ENCODE data around the gene SH3TC1.

The SH3TC1 gene

DNA sequence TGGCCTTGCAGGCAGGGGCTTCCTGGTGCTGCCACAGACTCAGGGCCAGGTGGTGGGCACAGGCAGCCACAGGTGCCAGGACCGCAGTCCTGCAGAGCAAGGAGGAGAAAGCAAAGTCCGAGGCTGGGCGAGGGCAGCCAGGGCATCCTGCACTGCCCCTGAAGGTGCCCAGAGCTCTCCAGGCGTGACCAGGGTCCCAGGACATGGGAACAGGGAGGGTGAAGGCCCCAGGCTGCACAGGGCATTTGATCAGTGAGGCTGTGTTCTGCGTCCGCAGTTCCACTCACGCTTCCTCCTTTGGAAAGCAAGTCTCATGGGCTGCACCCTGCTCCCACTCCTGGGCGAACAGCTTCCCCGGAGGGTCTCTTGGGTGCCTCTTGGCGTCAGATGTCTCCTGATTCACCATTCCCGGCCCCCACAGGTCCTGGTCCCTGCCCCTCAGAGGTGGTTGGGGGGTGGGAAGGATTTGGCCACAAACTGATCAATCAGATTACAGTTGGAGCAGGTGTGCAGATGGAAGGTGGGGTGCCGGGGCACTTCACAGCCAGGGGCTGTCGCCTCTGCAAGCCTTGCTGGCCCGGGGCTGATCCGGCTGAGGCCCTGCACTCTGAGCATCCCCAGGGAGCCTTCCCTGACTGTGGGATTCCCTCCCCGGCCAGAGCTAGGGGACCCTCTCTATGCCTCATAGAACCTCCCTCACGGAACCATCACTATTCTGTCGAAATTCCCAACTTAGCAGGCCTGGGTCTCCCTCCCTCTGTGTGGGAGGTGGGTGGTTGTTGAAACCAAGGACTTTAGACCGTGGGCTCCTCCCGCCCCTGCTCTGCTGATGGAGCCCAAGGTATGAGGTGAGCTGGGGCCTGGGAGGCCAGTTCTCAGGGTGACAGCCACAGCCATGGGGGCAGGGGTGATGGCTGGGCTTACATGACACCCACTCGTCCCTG lies 3.3 kb downstream of the SH3TC1 start:
- DNase-seq: no peak

DNA sequence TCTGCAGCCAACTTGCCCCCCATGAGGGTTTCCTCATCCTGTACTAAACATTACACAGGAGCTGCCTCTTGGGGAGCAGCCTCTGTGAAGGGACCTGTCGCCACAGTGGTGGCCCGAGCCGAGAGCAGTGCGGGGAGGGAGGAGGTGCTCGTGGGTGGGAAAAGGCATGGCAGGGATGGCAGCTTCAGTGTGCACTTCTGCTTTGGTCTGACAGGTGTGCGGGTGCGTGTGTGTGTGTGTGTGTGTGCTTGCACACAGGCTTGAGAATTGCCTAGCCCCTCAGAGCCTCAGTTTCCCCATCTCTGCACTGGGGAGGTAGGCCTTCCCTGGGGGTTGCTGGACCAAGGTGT lies 3.9 kb downstream of the SH3TC1 start:
- no peak for DNase-seq

DNA sequence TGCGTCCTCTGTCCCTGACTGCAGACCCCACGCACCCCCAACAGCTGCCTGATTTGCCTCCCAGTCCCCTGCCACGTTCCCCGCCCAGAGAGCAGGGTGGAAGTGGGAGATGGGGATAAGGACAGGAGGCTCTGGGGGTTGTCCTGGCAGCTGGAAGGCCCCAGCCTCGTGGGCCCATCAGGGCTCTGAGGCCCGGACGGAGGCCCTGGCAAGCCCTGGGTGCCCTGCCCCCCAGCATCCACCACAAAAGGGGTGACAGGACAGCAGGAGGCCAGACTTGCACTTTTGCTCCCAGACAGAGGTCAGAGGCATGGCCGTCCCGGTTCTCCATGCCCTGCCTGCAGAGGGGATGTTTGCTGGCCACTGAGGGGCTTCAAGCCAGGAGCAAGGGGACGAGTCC lies 4.7 kb downstream of the SH3TC1 start:
- no peak for DNase-seq

DNA sequence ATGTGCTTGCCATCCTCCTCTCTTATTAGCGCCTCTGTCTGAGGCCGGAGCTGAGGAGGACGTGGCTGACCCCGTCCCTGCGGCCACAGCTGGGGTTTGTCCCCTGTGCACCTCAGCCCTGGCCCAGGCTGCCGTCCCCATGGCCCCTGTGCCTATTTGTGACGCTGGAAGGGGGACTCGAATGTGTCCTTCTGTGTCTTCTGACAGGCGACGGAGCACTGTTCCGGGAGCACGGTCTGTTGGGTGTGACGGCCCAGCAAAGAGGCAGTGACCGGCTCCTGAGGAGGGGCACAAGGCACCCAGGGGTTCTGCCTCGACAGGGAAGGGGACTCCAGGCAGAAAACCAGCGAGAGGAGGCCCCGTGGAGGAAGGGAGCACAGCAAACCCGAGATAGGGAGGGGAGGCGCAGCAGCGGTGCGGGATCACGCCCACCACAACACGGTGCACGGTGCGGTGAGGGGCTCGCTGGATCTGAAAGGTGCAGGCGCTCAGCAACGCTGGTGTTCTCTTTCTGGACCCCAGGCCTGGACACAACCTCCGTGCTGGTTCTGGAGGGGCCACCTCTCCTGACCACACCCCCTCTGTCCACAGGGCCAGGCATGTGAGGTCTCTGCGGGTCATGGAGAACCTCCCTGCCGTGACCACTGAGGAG lies 5.6 kb downstream of the SH3TC1 start:
- DNase-seq: no peak

DNA sequence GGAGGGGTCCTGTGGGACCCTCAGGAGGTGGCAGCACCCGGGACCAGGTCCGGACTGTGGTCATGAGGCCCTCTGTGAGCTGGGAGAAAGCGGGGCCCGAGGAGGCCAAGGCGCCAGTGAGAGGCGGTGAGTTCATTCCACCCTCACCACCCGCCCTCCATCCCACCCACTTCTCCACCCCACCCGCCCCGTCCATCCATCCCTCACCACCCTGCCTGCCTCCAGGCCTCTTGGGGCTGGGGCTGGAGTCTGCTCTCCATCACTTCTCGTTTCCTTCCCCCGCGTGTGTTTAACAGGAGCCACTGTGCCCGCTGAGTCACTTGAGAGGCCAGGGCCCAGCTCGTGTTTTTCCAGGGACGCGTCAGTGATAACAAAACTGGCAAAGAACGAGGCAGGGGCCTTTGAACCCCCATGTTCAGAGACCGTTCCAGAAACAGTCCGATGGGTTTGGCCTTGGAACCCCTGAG lies 6.2 kb downstream of the SH3TC1 start:
- DNase-seq: no peak

DNA sequence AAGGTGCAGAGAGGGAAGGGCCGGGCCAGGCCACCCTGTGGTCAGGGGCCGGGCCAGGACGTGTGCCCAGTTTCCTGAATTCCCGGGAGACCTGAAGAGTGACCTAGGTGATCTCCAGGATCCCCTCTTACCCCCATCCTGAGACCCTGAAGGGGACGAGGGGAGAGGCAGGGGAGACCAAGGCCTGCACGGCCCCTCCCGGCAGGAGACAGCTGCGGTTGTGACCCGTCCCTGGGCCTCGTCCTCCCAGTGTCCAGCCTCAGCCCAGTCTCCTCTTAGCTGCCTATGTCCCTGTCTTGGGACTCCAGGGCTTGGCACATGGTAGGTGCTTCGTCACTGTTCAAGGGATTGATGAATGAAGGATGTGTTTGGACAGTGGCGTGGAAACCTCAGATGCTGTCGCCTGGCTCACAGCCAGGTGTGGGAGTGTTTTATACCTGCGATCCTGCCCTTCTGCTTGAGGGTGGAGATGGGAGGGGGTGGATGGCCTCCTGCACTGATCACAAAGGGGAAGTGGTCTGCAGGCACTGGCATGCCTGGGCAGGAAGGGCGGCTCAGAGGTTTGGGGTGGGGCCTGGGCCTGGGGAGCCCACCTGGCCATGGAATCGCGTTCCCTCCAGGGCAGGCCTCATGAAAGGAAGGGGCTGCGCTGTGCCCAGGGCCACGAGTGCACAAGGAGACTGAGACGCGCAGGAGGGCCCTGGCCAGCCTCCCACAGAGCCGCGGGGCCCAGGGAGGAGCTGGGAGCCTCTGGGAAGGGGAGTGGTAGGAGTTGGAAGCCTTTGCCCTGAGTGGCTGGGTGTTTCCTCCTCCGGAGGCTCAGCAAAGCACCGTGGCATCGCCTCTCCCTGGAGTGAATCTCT lies 6.9 kb downstream of the SH3TC1 start:
- no peak for DNase-seq

DNA sequence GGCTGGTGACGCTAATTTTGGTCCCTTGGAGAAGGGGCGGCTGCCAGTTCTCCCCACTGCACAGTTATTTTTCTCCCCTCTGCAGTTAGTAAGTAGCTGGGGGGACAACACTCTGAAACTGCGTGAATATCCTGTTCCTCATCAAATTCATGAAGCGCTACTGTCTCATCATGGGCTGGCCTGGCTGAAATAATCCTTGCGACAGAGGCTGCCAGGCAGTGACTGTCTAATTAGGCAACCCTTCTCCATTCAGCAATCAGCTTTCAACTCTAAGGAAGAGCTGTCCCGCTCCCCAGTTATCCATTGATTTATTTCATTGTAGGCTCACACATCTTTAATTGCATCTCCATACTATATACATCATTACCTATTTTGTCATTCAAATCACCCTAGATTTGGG lies 8.2 kb downstream of the SH3TC1 start:
- no peak for DNase-seq

DNA sequence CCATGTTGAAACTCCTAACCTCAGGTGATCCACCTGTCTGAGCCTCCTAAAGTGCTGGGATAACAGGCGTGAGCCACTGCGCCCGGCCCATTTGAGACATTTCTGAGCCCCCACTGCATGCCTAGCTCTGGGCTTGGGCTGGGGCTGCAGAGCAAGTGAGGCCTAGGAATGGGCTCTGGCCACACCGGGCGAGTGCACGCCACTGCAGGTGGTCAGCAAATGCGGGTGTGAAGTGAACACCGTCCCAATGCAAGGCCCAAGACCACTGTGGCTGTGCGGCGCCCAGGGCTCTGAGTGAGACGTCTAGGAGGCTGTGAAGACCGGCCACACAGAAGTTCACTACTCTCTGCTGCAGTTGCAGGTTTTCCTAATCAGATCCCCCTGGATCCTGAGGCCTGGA lies 9.5 kb downstream of the SH3TC1 start:
- DNase-seq: no peak

DNA sequence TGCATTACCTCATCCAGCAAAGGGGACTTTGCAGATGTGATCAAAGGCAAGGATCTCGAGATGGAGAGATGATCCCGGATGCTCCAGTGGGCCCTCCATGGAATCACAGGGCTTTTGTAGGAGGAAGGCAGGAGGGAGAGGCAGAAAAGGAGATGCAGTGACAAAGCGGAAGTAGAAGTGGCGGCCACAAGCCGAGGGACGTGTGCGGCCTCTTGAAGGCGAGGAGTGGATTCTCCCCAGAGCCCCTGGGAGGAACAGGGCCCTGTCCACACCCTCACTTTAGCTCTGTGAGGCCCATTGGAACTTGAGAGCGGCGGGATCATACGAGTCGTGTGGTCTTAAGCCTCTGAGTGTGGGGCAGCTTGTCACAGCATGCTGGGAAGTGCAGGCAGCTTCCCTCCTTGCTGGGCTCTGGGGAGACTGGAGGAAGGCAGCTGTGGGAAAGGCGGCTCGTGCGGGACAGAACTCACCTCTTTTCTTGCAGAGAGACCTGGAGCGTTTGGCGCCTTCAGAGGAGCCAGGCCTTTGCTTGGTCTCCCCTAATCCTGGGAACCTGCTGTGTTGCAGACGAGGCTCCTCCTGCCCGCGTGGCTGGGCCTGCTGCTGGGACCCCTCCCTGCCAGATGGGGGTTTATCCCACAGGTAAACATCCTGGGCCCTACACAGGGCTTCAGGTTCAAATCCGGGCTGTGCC lies 10.2 kb downstream of the SH3TC1 start:
- DNase-seq: no peak

DNA sequence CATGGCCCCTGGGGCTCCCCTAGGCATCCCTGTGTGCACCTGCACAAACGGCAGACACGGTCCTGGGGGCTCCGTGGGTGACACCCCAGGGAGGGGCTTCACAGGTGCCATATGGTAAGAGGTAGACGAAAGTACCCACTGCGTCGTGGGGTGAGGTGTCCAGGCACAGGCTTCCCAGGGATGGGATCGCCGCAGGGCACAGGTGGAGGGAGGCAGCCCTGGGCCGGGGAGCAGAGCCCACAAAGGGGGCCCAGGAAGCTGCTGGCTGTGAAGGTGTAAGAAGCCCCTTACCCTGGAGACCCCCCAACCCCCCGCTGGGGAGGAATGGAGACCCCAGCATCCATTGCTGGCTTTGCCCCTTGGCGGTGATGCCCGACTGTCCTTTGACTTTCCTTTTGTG lies 10.9 kb downstream of the SH3TC1 start:
- no peak for DNase-seq

DNA sequence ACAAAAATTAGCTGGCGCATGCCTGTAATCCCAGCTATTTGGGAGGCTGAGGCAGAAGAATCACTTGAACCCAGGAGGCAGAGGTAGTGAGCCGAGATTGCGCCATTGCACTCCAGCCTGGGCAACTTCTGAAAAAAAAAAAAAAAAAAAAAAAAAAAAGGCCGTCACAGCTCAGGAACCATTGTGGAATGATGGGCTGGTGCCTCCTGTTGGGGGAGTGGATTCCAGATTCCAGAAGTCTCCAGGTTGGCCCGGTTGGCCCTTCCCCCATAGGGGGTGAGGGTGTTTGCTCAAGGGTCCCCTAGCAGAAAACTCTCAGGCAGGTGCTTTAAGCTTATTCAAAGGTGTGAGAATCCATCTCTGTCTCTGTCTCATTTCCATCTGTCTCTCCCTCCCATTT lies 11.5 kb downstream of the SH3TC1 start:
- DNase-seq: no peak

DNA sequence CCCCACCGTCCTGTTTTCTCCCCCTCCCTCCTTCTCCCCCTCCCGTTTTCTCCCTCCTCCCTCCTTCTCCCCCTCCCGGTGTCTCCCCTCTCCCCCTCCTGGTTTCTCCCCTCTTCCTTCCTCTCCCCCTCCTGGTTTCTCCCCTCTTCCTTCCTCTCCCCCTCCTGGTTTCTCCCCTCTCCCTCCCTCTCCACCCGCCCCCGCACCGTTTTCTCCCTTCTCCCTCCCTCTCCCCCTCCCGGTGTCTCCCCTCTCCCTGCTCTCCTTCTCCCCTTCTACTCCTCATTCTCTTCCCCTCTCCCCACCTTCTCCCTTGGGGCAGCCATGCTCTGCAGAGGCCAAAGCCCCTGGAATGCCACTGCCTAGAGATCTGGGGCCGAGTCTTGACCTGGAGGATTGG lies 12.2 kb downstream of the SH3TC1 start:
- no peak for DNase-seq

DNA sequence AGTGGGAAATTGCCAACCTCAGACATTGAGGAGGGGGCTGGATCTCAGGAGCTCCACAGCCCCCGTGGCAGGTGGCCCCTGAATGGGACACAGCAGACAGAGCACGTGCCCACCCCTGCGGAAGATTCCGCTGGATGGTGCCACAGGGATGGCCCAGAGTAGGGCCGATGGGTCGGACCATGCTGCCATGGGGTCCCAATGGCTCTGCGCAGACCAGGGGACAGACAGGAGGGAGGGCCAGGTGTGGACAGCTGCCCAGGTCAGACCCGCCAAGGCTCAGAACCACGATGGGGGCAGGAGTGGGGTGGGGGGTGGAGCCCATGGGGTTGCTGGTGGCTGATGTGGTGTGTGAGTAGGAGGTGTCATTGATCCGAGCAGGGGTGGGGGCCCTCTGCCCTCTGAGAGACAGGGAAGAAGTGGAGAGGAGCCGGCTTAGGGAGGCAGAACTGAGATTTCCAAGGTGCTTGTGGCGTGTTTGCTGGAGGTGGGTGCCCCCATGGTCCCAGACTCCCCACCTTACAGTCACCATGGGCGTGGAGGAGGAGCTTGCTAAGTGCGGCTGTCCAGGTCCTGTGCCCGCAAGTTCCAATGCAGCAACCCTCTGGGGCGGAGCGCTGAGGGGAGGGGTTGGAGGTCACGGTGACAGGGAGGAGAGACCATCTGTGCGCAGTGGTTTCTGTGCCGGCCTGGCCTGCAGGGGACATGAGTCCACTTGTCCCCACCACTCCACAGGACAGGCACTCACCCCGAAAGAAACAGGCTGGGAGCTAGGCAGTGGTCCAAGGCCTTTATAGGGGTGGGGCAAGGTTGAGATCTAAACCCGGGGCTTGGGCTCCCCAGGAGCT lies 12.9 kb downstream of the SH3TC1 start:
- DNase-seq: no peak

DNA sequence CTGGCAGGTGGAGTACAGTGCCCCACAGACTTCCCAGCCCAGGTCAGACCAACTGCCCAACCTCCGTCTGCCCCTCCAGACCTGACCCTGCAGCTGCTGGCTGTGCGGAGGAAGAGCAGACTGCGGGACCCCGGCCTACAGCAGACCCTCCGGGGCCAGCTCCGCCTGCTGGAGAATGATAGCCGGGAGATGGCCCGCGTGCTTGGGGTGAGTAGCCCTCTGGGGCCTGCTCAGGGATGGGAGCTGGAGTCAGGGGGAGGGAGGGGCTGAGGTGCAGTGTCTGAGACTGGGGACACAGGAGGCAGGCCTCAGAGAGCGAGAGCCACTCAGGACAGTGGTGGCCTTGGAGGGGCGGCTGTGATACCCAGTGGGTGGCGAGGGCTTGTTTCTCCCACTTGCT lies 13.5 kb downstream of the SH3TC1 start:
- DNase-seq: no peak

DNA sequence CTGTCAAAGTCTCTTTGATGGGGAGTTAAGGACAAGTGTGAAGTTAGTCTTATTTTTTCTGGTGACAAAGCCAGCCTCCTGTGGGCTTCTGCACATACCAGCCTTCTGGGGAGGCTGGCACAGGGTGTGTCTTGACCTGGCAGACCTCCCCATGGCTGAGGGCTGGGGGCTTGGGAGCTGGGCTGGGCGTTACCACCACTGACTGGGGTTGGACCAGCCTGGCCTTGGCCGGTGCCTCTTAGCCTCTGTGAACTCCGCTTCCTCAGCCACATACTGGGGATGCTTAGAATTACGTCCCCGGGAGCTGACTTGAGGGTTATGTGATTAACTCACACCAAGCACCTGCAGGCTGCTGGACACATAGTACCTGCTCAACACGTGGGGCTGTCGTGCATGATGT lies 14.0 kb downstream of the SH3TC1 start:
- DNase-seq: no peak

DNA sequence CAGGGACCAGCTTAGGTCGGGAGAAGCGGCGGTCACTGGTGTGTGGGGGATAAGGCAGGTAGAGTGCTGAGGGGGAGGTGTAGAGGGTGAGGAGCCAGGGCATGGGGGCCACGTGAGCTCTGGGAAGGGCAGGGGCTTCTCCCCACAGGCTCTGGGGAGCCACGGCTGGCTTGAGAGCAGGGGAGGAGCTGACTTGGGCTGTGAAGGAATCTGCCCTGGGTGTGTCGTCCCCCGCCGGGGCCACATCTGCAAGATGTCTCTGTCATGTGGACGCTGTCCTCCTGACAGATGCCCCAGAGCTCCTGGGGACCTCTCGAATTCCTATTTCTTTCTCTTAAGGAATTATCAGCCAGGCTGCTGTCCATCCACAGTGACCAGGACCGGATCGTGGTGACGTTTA lies 15.0 kb downstream of the SH3TC1 start:
- DNase-seq: no peak

DNA sequence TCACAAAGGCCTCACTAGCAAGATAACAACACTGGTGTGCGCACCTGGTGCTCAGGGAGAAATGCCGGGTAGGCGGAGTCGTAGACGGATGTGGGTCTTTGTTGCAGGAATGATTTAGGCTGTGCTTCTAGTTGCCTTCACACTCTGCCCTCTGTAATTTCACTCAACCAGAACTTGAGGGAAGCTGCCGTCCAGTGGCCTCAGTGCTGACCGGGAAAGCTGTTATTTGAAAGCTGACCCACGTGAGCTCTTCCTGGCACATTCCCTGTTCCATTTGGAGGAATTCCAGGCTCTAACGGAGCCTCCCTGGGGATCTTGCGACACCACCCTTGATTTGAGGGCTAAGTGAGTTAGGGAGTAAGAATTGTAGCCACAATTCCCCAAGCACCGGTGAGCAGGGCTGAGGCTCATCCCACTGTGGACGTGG lies 15.9 kb downstream of the SH3TC1 start:
- DNase-seq: no peak

DNA sequence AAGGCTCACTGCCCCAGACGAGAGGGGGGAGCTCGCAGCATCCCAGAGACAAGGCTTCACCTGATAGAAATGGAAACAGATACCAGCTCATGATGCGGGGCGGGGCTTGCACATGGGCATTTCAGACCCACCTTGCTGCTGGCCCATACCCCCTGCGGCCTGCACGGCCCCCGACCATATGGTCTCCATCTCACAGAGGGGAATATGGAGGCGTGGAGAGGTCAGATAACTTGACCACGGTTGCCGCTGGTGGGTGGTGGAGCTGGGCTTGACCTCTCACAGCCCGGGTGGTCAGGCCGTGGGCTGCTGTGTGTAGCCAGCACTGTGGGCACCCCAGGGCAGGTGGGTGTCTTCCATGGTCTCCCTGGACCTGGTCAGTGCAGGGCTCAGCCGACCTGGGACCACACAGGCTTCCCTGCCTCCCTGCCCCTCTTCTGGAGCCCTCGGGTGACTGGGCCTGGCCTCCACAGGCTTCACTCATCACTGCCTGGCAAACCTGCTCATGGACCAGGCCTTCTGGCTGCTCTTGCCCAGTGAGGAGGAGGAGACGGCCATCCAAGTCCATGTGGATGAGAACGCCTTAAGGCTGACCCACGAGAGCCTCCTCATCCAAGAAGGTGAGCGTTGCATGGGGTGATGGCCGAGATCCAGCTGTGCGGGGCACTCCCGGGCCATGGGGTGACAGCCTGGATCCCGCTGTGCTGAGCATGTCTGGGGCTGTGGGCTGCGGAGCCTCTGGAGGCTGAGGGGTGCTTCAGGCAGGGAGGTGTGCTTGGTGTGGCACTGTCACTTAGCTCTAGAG lies 16.8 kb downstream of the SH3TC1 start:
- DNase-seq: no peak

DNA sequence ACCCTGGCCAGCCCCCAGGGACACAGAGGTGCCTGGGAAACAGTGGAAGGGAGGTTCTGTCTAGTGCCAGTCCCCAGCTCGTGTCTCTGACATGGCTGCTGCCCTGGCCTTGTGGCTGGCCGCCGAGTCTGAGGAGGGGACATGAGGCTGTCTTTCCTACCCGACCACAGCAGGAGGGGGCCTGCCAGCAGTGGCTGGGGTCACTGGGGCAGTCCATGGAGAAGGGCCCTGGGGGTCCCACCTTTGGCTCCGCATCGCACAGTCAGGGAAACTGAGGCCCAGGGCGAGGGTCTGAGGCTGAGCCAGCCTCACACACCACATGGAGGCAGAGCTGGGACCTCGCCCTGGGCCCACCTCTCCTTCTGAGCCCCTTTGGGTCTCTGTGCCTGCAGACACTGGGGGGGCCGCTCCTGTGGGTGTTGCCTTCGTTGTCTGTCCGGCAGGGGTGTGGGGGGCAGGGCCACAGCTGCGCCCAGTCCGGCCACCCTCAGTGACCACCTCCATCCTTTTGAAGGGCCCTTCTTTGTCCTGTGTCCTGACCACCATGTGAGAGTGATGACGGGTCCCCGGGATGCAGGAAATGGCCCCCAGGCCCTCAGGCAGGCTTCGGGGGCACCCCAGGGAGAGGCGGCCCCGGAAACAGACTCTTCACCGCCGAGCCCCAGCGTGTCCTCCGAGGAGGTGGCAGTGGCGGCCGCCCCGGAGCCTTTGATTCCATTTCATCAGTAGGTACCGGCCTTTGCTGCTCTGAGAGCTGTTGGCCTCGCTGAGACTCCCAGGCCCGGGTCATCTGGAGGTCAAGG lies 17.6 kb downstream of the SH3TC1 start:
- no peak for DNase-seq

DNA sequence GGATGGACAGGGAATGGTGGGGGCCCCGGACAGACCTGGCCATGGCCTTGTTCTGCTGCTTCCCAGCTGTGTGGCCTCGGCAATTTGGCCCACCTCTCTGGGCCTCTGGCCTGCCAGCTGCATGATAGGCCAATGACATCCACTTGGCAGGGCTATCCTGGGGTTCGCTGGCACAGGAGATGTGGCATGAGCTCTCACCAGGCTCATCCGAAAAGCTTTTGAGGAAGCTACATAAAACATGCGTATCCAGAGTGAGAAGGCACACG lies 18.1 kb downstream of the SH3TC1 start:
- no peak for DNase-seq

Measured in activated T-cell treated with anti-CD3 and anti-CD28 coated beads for 4 hours (primary cell).